Right cardiac atrium (tissue), 5 donors: ENCODE measurements around the gene CHURC1. TPM values are rescaled to one million over a fixed set of nuclear protein-coding genes. Genes with fewer than 3 reads are reported as not detected.
"Not testable (repeated sequence)": the region's sequence is repeated elsewhere in the genome, so short reads cannot be mapped to it uniquely, and the experiment has no call there.

Source experiments
- ATAC-seq, 2 donors: fragments of 200-7000 bp; cut with Tn5 transposase; one replicate each; pipeline versions ENCODE4 v1.8.0 to v1.9.1; 2020; ENCODE audit warnings: moderate library complexity in 2 of 2, mild to moderate bottlenecking in 1 of 2
- DNase-seq, 3 donors: peaks; one replicate each; pipeline ENCODE4 v3.0.0-alpha.2; 2020
- H3K27ac ChIP-seq: one replicate; pipeline ENCODE4 v1.5.1; 2013; ENCODE audit warnings: mild to moderate bottlenecking, low read length, control low read depth, moderate library complexity
- H3K27me3 ChIP-seq: one replicate; pipeline ENCODE4 v1.6.1; 2013; ENCODE audit not compliant: control insufficient read depth, insufficient read depth
- H3K4me1 ChIP-seq: one replicate; pipeline ENCODE4 v1.6.1; 2013; ENCODE audit warnings: low read length; ENCODE audit not compliant: control insufficient read depth, insufficient read depth
- H3K4me3 ChIP-seq: one replicate; pipeline ENCODE4 v1.5.1; 2013; ENCODE audit warnings: low read length, control low read depth
- H3K9me3 ChIP-seq: one replicate; pipeline ENCODE4 v1.6.1; 2013; ENCODE audit warnings: low read length; ENCODE audit not compliant: control insufficient read depth
- WGBS: extraction: QIAGEN DNeasy Blood & Tissue Kit; methylation state at CpG from one replicate; pipeline ENCODE4 v1.1.7; 2013; 5-methylcytosine and 5-hydroxymethylcytosine counted together
- intact Hi-C, 4 donors: fragments of 100-400 bp; cut with DNase I; formaldehyde crosslinking; loops; one replicate each; pipeline versions ENCODE4 v1.11.0 to v1.14.0; 2022 to 2023
- polyA plus RNA-seq: library from polyadenylated mRNA; stranded (reverse); fragments of 200-250 nt; gene quantifications from one replicate; pipeline ENCODE4 v1.2.3, GENCODE V29; 2013
- total RNA-seq, 4 donors: library from RNA; stranded (reverse); fragmentation: NEBNext Ultra II Directional; extraction: Animal tissue kit (Norgen Biotek cat#: 25700); gene quantifications; one replicate each; pipeline ENCODE4 v1.2.1, GENCODE V29; 2021
- donor health status: healthy with polysubstance abuse.
- donor health status: DM: no; HTN: yes; CAD: no.
- donor health status: DM: no; HTN: no; CAD: no.
- donor health status: DM: no; HTN: yes; CAD: no; lungs with severe emphysema.
- donor health status: DM: yes; HTN: yes; CAD: no.

Gene CHURC1
- total and polyA plus RNA-seq, 5 donors, result 55.5 to 114 (median 87.3) TPM

- 25% methylated on average over 3 of the region's 3 CpGs for WGBS
- H3K4me3 ChIP-seq, result no peak overlapping the region
- no peaks in the 10 kb centered on the region for H3K9me3 ChIP-seq
- H3K27ac ChIP-seq, result no peak overlapping the region
- peaks cover 3% of the 10 kb centered on the region for H3K4me1 ChIP-seq
- intact Hi-C loops, result no loop called here
- ATAC-seq (no peak), DNase-seq (no peak)
- H3K27me3 ChIP-seq, result no peaks in the 10 kb centered on the region
Observed at GRCh38 chr14:64910847-64911495, 3.3 kb upstream of the CHURC1 start.

GRCh38 chr14:64912261-64912660 lies 2.0 kb upstream of the CHURC1 start:
- Histone ChIP-seq H3K27me3 (no peaks in the 10 kb centered on the region), H3K9me3 (no peaks in the 10 kb centered on the region), H3K27ac (no peak overlapping the region), H3K4me1 (peaks cover 3% of the 10 kb centered on the region), H3K4me3 (no peak overlapping the region)
- intact Hi-C loops, result no loop called here
- ATAC-seq (no peak), DNase-seq (no peak)
- 0% methylated on average over 1 of the region's 1 CpG for WGBS

DNA sequence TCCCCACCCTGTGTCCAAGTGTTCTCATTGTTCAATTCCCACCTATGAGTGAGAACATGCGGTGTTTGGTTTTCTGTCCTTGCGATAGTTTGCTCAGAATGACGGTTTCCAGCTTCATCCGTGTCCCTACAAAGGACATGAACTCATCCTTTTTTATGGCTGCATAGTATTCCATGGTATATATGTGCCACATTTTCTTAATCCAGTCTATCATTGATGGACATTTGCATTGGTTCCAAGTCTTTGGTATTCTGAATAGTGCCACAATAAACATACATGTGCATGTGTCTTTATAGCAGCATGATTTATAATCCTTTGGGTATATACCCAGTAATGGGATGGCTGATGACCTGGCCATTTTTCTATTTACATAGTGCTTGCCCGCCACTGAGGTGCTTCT lies 778 bp upstream of the CHURC1 start:
- H3K27ac ChIP-seq, intact Hi-C loops, ATAC-seq, H3K27me3 ChIP-seq, H3K4me1 ChIP-seq, H3K9me3 ChIP-seq, DNase-seq: not testable (repeated sequence)
- 47% methylated on average over 4 of the region's 5 CpGs for WGBS
- H3K4me3 ChIP-seq, result peak overlapping the region; percentile 97

- H3K4me1 ChIP-seq, result peaks cover 8% of the 10 kb centered on the region
Observed at GRCh38 chr14:64915029-64915424, 772 bp downstream of the CHURC1 start.

GRCh38 chr14:64915797-64916196 lies 1.5 kb downstream of the CHURC1 start:
- no peak for DNase-seq
- Histone ChIP-seq H3K27me3 (no peaks in the 10 kb centered on the region), H3K4me3 (no peak overlapping the region), H3K4me1 (peaks cover 8% of the 10 kb centered on the region), H3K9me3 (no peaks in the 10 kb centered on the region), H3K27ac (no peak overlapping the region)
- intact Hi-C loops, result no loop called here
- ATAC-seq, result no peak
- WGBS, result 87% methylated on average over 2 of the region's 2 CpGs

More at GRCh38 chr14:64915029-64915424, 772 bp downstream of the CHURC1 start:
- DNase-seq (no peak), ATAC-seq (no peak)
- 30% methylated on average over 4 of the region's 4 CpGs for WGBS
- H3K9me3 ChIP-seq, result no peaks in the 10 kb centered on the region
- H3K27me3 ChIP-seq, result no peaks in the 10 kb centered on the region
- H3K27ac ChIP-seq, result no peak overlapping the region
- H3K4me3 ChIP-seq, result peak overlapping the region; percentile 97
- intact Hi-C loops, result no loop called here

- 89% methylated on average over 4 of the region's 4 CpGs for WGBS
- H3K4me3 ChIP-seq, result no peak overlapping the region
- H3K27me3 ChIP-seq, result no peaks in the 10 kb centered on the region
- intact Hi-C loops, result no loop called here
- peaks cover 8% of the 10 kb centered on the region for H3K4me1 ChIP-seq
- no peaks in the 10 kb centered on the region for H3K9me3 ChIP-seq
- peak overlapping the region; percentile 7 for H3K27ac ChIP-seq
- DNase-seq, result no peak
- no peak for ATAC-seq
Observed at GRCh38 chr14:64918216-64918615, 4.0 kb downstream of the CHURC1 start.

GRCh38 chr14:64919215-64919614 lies 5.0 kb downstream of the CHURC1 start:
- Histone ChIP-seq H3K4me3 (no peak overlapping the region), H3K27ac (no peak overlapping the region), H3K4me1 (peaks cover 8% of the 10 kb centered on the region), H3K27me3 (no peaks in the 10 kb centered on the region), H3K9me3 (no peaks in the 10 kb centered on the region)
- ATAC-seq (no peak), DNase-seq (no peak)
- intact Hi-C loops, result no loop called here

DNA sequence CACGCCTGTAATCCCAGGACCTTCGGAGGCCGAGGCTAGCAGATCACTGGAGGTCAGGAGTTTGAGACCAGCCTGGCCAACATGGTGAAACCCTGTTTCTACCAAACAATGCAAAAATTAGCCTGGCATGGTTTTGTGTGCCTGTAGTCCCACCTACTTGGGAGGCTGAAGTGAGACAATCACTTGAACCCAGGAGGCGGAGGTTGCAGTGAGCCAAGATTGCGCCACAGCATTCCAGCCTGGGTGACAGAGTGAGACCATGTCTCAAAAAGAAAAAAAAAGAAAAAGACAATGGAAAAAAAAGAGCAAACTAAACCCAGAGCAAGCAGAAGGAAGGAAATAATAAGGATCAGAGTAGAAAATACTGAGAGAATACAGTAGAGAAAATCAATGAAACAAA lies 5.4 kb downstream of the CHURC1 start:
- peak; percentile 8 to 30 for ATAC-seq
- 81% methylated on average over 5 of the region's 5 CpGs for WGBS
- Histone ChIP-seq H3K4me3 (no peak overlapping the region), H3K27me3 (no peaks in the 10 kb centered on the region), H3K9me3 (no peaks in the 10 kb centered on the region), H3K27ac (no peak overlapping the region), H3K4me1 (peaks cover 8% of the 10 kb centered on the region)
- intact Hi-C loops, result no loop called here
- peak in 1 of 3 donors; percentile 52 for DNase-seq

DNA sequence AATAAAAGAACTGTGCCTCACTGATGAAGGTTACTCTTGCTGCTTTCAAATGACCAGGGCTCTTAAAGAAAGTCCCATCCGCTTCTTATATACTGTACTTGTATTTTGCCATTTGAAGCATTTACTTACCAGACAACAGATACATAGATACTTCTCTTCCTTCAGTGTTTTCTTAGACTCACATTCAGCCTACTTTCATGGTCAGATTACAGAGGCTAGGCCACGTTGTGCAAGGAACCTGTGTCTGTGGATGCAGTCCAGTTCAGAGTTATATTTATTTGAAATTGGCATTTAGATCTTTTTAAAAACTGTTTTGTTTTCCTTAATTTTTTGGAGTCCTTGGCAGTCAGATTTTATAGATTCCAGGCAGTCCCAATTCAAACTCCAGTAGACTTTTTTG lies 6.2 kb downstream of the CHURC1 start:
- ATAC-seq (no peak), DNase-seq (no peak)
- no peaks in the 10 kb centered on the region for H3K9me3 ChIP-seq
- 74% methylated on average over 2 of the region's 2 CpGs for WGBS
- H3K27me3 ChIP-seq, result no peaks in the 10 kb centered on the region
- H3K4me1 ChIP-seq, result peaks cover 5% of the 10 kb centered on the region
- intact Hi-C loops, result no loop called here
- H3K4me3 ChIP-seq, result no peak overlapping the region
- no peak overlapping the region for H3K27ac ChIP-seq

- intact Hi-C loops, result no loop called here
Observed at GRCh38 chr14:64923015-64923414, 8.8 kb downstream of the CHURC1 start.

DNA sequence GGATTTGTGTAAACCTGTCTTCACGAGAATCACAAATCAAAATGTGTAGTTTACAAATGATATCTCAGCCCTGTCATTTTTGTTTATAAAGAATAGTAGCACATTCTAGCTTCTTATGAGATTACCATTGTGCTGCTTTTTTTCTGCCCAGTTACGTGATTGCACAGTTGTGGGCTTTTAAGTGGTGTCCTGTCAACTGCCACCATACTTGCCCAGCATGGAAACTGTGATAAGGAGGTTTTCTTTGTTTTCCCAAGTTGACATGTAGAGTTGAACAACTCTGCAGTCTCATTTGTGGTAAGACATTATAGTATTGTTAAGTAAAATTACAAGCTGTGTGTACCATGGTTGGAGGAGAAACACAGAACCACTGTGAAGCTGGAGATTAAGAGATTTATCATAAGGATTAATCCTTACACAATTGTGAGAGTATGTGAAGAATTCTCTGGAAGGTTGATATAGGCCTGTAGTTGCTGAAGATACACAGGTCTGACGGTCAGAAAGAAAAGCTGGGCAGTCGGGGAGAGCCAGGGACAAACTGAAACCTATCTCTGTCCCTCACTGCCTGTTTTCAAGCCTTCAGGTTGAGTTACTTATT lies 12.2 kb downstream of the CHURC1 start:
- intact Hi-C loops, result no loop called here
- Histone ChIP-seq H3K4me3 (no peak overlapping the region), H3K27ac (no peak overlapping the region), H3K27me3 (no peaks in the 10 kb centered on the region), H3K9me3 (no peaks in the 10 kb centered on the region), H3K4me1 (peaks cover 5% of the 10 kb centered on the region)
- no peak for ATAC-seq
- 73% methylated on average over 4 of the region's 4 CpGs for WGBS
- no peak for DNase-seq

More at GRCh38 chr14:64923015-64923414, 8.8 kb downstream of the CHURC1 start:
- Histone ChIP-seq H3K27me3 (no peaks in the 10 kb centered on the region), H3K27ac (no peak overlapping the region), H3K4me1 (peaks cover 5% of the 10 kb centered on the region), H3K9me3 (no peaks in the 10 kb centered on the region), H3K4me3 (no peak overlapping the region)
- ATAC-seq (no peak), DNase-seq (no peak)
- WGBS, result 86% methylated on average over 3 of the region's 3 CpGs
